Muscle of leg (tissue), 11 donors: ENCODE results near the gene LAMC1. TPM values are rescaled to one million over a fixed set of nuclear protein-coding genes. Genes with fewer than 3 reads are reported as not detected.

Source experiments
- DNase-seq: peaks from one replicate; pipeline ENCODE4 v3.0.0; 2013
- H3K27ac ChIP-seq: one replicate; pipeline ENCODE4 v1.5.1; 2013; ENCODE audit warnings: mild to moderate bottlenecking, low read length, control low read depth
- H3K27me3 ChIP-seq: one replicate; pipeline ENCODE4 v1.6.1; 2013; ENCODE audit warnings: low read length; ENCODE audit not compliant: control insufficient read depth, insufficient read depth
- H3K36me3 ChIP-seq: one replicate; pipeline ENCODE4 v1.6.1; 2013; ENCODE audit warnings: low read length; ENCODE audit not compliant: control insufficient read depth, insufficient read depth
- H3K4me1 ChIP-seq: one replicate; pipeline ENCODE4 v1.6.1; 2013; ENCODE audit warnings: low read length; ENCODE audit not compliant: control insufficient read depth, insufficient read depth
- H3K4me3 ChIP-seq: one replicate; pipeline ENCODE4 v1.5.1; 2013; ENCODE audit warnings: low read length, control low read depth
- H3K9me3 ChIP-seq: replicated peaks from 2 replicates; pipeline ENCODE4 v1.6.1; 2013; ENCODE audit warnings: low read depth, low read length; ENCODE audit not compliant: control insufficient read depth
- WGBS: methylation state at CpG from one replicate; pipeline ENCODE4 v1.1.5; 2013; ENCODE audit warnings: missing lambda C conversion rate; ENCODE audit not compliant: insufficient coverage; 5-methylcytosine and 5-hydroxymethylcytosine counted together
- polyA plus RNA-seq, 8 donors: library from polyadenylated mRNA; unstranded; fragments of 120-200 nt; gene quantifications; one replicate each; pipeline versions ENCODE4 v1.2.1 to v1.2.3, GENCODE V29; 2013; ENCODE audit warnings: inconsistent platforms in 1 of 8, low replicate concordance in 1 of 8; ENCODE audit not compliant: insufficient read length in 8 of 8, insufficient read depth in 1 of 8
- total RNA-seq: library from RNA; stranded (reverse); fragments of 120-200 nt; gene quantifications from one replicate; pipeline ENCODE4 v1.2.4, GENCODE V29; 2013

Gene LAMC1
- total and polyA plus RNA-seq, 9 donors: 203 to 436 (median 311) TPM

GRCh38 chr1:183124259-183124658, 101.0 kb downstream of the LAMC1 start:
- Histone ChIP-seq H3K9me3 (no peaks in the 10 kb centered on the region), H3K36me3 (peaks cover 71% of the 10 kb centered on the region), H3K4me1 (peaks cover 8% of the 10 kb centered on the region), H3K27me3 (no peaks in the 10 kb centered on the region), H3K4me3 (no peak overlapping the region), H3K27ac (no peak overlapping the region)
- no peak for DNase-seq
- WGBS: no CpG with 5 or more reads among the region's 2 CpGs

- WGBS: 68% methylated on average over 4 of the region's 5 CpGs
- H3K4me1 ChIP-seq: peaks cover 8% of the 10 kb centered on the region
- no peak for DNase-seq
- H3K27me3 ChIP-seq: no peaks in the 10 kb centered on the region
- peak overlapping the region; percentile 71 for H3K27ac ChIP-seq
- H3K36me3 ChIP-seq: peaks cover 73% of the 10 kb centered on the region
- H3K9me3 ChIP-seq: no peaks in the 10 kb centered on the region
- H3K4me3 ChIP-seq: no peak overlapping the region
Measured at GRCh38 chr1:183125279-183125999, 102.2 kb downstream of the LAMC1 start.

- Histone ChIP-seq H3K9me3 (no peaks in the 10 kb centered on the region), H3K27ac (peak overlapping the region; percentile 71), H3K4me1 (peaks cover 8% of the 10 kb centered on the region), H3K27me3 (no peaks in the 10 kb centered on the region), H3K36me3 (peaks cover 72% of the 10 kb centered on the region), H3K4me3 (no peak overlapping the region)
- 97% methylated on average over 4 of the region's 5 CpGs for WGBS
- no peak for DNase-seq
Measured at GRCh38 chr1:183126000-183126366, 102.8 kb downstream of the LAMC1 start.

- no peak overlapping the region for H3K4me3 ChIP-seq
- H3K27me3 ChIP-seq: no peaks in the 10 kb centered on the region
- H3K36me3 ChIP-seq: peaks cover 74% of the 10 kb centered on the region
- peak; percentile 96 for DNase-seq
- peak overlapping the region; percentile 71 for H3K27ac ChIP-seq
- peaks cover 8% of the 10 kb centered on the region for H3K4me1 ChIP-seq
- H3K9me3 ChIP-seq: no peaks in the 10 kb centered on the region
- 40% methylated on average over 1 of the region's 1 CpG for WGBS
Measured at GRCh38 chr1:183126528-183126927, 103.3 kb downstream of the LAMC1 start.

GRCh38 chr1:183129921-183130690, 106.9 kb downstream of the LAMC1 start:
- Histone ChIP-seq H3K27ac (peak overlapping the region; percentile 62), H3K4me1 (peaks cover 8% of the 10 kb centered on the region), H3K36me3 (peaks cover 65% of the 10 kb centered on the region), H3K27me3 (no peaks in the 10 kb centered on the region), H3K9me3 (no peaks in the 10 kb centered on the region), H3K4me3 (no peak overlapping the region)
- peak; percentile 65 for DNase-seq
- WGBS: 79% methylated on average over 10 of the region's 15 CpGs

GRCh38 chr1:183131166-183131565, 107.9 kb downstream of the LAMC1 start:
- Histone ChIP-seq H3K4me3 (no peak overlapping the region), H3K9me3 (no peaks in the 10 kb centered on the region), H3K27me3 (no peaks in the 10 kb centered on the region), H3K27ac (no peak overlapping the region), H3K36me3 (peaks cover 63% of the 10 kb centered on the region), H3K4me1 (peaks cover 3% of the 10 kb centered on the region)
- peak; percentile 44 for DNase-seq
- WGBS: no CpG with 5 or more reads among the region's 2 CpGs

GRCh38 chr1:183135336-183135735, 112.1 kb downstream of the LAMC1 start:
- 50% methylated on average over 2 of the region's 2 CpGs for WGBS
- no peak overlapping the region for H3K27ac ChIP-seq

GRCh38 chr1:183137782-183138181, 114.6 kb downstream of the LAMC1 start:
- WGBS: 100% methylated on average over 1 of the region's 3 CpGs
- no peak overlapping the region for H3K4me3 ChIP-seq
- peak; percentile 72 for DNase-seq

More at GRCh38 chr1:183135336-183135735, 112.1 kb downstream of the LAMC1 start:
- no peak for DNase-seq
- Histone ChIP-seq H3K36me3 (peaks cover 57% of the 10 kb centered on the region), H3K9me3 (no peaks in the 10 kb centered on the region), H3K4me1 (no peaks in the 10 kb centered on the region), H3K4me3 (no peak overlapping the region), H3K27me3 (no peaks in the 10 kb centered on the region)

GRCh38 chr1:183138301-183138700, 115.1 kb downstream of the LAMC1 start:
- WGBS: 83% methylated on average over 4 of the region's 4 CpGs
- no peak overlapping the region for H3K27ac ChIP-seq
- no peak for DNase-seq

More at GRCh38 chr1:183137782-183138181, 114.6 kb downstream of the LAMC1 start:
- Histone ChIP-seq H3K9me3 (no peaks in the 10 kb centered on the region), H3K27ac (no peak overlapping the region), H3K27me3 (no peaks in the 10 kb centered on the region), H3K4me1 (no peaks in the 10 kb centered on the region), H3K36me3 (peaks cover 61% of the 10 kb centered on the region)

GRCh38 chr1:183139281-183139942, 116.2 kb downstream of the LAMC1 start:
- WGBS: no CpG with 5 or more reads among the region's 4 CpGs
- no peaks in the 10 kb centered on the region for H3K27me3 ChIP-seq
- peak overlapping the region; percentile 63 for H3K27ac ChIP-seq
- H3K4me1 ChIP-seq: peaks cover 4% of the 10 kb centered on the region
- DNase-seq: peak; percentile 53
- no peaks in the 10 kb centered on the region for H3K9me3 ChIP-seq
- H3K36me3 ChIP-seq: peaks cover 61% of the 10 kb centered on the region
- no peak overlapping the region for H3K4me3 ChIP-seq

More at GRCh38 chr1:183138301-183138700, 115.1 kb downstream of the LAMC1 start:
- no peaks in the 10 kb centered on the region for H3K4me1 ChIP-seq
- no peak overlapping the region for H3K4me3 ChIP-seq
- no peaks in the 10 kb centered on the region for H3K27me3 ChIP-seq
- peaks cover 61% of the 10 kb centered on the region for H3K36me3 ChIP-seq
- H3K9me3 ChIP-seq: no peaks in the 10 kb centered on the region
